Hindlimb muscle (tissue), 1 donor: ENCODE results near the gene PARD6G. TPM values are rescaled to one million over a fixed set of nuclear protein-coding genes. Genes with fewer than 3 reads are reported as not detected.

Experiments
- DNase-seq: peaks from one replicate; pipeline ENCODE4 v3.0.0-alpha.2; 2013
- polyA plus RNA-seq: library from polyadenylated mRNA; unstranded; fragments of 120-200 nt; gene quantifications from one replicate; pipeline ENCODE4 v1.2.1, GENCODE V29; 2013; ENCODE audit not compliant: insufficient read length

Gene PARD6G
- polyA plus RNA-seq, 1 donor = 7.1 TPM

GRCh38 chr18:80189531-80189865 lies 57.8 kb downstream of the PARD6G start:
- no peak for DNase-seq

DNA sequence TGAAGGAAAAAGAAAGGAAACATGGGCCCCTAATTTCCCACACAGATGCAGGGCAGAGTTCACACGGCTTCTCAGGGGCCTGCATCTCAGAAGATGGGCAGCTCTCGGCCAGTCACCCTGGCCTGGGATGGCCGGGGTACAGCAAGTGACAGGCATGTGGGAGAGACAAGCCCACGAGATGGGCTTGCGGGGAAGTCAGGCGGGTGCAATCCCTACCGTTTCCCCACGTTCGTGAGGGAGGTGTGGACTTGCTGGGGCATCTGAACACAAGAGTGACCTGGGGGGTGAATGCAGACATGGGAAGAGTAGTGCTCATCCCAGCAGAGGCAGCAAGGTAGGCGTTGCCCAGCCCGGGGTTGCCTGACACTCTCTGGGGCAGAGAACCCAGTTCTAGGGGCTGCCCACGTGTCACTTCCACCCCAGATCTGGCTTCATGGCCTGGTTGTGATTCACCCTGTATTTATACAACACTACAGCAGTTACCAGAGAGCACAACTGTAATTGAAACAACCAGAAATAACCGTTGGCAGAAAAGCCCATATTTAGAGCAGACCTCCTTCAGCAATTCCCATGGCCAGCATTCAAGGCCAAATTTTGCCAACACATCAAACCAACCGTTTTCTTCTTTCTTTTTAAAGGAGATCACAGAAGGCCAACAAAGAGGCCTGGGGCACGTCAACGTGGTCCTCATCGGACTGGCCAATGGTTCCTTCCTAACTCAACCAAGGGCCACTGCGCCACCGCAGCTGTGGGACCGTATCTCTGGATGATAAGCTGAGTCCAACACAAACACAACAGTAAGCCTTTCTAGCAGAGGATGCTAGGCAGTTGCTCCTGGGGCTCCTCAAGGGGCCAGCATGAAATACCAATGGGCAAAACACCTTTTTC lies 58.4 kb downstream of the PARD6G start:
- DNase-seq = no peak

DNA sequence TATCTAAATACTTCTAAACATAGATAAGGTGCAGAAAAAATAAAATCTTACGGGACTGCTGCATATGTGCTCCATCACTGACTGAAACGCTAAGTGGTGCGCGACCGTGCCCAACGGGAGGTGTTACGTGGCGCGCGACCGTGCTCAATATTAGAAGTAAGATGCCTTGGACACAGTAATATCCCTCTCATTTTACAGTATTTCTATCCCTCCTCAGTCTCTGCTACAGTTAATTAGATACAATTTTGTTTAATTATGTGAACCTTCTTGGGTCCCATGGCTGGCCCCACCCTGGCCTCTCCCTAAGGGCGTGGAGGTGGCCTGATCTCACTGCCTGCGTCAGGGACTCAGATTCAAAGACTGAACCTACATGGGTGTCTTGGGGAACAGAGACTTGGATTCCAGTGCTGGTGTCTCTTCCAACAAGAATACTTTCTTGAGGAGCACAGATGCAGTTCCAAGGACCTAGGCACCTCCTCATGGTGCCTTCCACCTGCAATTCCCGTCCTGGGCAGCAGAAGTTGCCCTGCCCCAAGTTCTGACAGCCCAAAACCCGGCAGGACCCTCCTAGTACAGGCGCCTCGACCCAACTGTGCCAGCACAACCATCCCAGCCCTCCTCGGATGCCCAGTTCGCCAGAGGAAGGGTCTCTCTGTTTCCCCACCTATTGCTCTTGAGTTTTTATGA lies 59.2 kb downstream of the PARD6G start:
- DNase-seq = no peak

DNA sequence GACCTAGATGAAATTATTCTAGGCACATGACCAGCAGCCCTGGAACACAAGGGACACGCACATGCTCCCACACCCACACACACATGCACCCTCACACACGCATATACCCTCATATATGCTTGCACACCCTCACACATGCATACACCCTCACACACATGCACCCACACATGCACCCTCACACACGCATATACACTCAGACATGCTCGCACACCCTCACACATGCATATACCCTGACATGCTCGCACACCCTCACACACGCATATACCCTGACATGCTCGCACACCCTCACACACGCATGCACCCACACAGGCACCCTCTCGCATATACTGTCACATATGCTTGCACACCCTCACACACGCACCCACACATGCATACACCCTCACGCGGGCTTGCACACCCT lies 61.8 kb downstream of the PARD6G start:
- DNase-seq = no peak

DNA sequence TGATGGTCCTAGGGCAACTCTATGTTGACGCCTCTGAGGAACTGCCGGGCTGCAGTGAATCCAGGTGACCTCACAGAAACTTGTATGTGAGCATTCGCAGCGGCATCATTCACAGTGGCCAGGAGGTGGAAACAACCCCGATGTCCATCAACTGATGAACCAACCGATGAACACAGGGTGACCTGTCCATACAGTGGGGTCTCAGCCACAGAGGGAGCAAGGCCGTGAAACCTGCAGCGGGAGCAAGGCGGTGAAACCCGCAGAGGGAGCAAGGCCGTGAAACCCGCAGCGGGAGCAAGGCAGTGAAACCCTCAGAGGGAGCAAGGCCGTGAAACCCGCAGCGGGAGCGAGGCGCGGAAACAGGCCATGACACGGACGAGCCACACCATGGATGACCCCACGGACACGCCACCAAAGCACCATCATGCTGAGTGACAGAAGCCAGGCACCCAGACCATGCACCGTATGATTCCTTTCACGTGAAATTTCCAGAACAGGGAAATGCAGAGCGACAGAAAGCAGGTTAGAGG lies 63.0 kb downstream of the PARD6G start:
- DNase-seq = no peak

DNA sequence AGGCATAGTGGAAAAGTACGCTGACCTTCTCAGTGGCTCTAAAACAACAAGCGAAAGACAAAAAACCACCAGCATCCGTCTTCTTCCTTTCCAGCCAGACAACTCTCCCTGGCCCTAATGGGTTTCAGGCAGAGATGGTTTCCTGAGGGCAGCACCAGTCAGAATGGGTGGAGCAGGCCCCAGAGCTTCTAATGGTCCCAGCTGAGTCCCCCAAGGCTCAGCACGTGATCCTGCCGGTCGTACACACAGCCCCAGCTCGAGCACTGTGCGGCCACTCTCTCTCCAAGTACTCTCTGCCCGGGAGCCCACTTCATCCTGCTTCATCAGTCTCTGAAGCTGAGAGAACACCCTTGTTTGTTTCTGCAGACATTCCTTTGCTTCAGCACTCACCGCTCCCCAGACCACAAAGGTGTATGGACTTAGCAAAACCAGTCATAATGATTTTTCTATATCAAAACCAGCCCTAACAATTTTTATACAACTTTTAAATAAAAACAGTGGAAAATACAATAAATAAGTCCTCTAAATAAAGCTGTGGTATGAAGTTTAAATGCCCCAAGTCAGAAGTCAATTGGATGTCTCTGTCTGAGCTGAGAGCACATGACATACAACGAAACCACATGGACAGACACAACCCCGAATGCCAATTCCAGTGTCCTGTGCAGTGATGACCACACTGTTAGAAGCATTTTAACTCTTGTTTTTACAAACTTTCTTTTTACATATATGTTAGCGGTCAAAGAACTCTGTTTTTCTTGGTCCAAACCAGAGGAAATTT lies 63.9 kb downstream of the PARD6G start:
- no peak for DNase-seq

- DNase-seq = no peak
Observed at GRCh38 chr18:80182855-80183254, 64.5 kb downstream of the PARD6G start.

GRCh38 chr18:80181642-80182461 lies 65.5 kb downstream of the PARD6G start:
- no peak for DNase-seq

- no peak for DNase-seq
Observed at GRCh38 chr18:80180778-80181564, 66.3 kb downstream of the PARD6G start.

- no peak for DNase-seq
Observed at GRCh38 chr18:80179857-80180558, 67.3 kb downstream of the PARD6G start.

DNA sequence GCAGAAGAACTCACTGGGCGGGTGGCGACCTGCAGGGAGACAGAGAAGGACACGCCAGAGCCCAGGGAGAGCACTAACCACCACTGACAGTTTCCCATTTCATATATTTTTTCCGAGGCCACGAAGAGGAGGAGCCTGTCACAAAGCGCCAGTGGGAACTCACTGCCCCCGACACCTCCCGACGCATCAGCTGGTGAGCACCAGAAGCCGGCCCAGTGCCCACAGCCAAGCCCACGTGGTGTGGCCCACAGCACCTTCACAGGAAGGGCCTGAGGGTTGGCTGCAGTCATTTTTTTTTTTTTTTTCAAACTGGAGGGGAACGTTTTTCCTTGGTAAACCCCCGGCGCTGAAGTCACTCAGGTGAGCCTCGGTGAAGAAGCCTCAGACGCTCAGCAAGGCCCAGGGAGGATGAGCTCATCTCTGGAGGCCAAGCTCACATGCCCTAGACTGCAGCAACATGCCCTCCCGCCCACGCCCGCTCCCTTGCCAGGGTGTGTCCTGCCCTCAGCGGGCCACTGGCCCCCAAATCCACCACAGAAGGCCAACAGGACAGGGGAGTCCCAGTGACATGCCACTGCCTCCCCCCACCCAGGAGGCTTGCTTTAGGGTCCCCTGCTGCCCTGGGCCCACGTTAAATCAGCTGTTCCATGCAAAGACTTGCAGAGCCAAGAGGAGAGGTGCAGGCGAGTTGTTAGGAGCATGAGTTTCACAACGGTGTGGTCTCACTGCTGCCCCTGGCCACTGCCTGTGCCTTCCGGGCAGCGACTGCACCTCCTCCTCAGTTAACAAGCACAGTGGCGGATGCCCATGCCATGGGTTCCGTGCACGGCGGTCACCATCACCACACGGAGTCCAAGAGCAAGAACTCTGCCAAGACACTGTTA lies 68.1 kb downstream of the PARD6G start:
- DNase-seq = no peak

- DNase-seq = no peak
Observed at GRCh38 chr18:80177128-80177527, 70.2 kb downstream of the PARD6G start.

DNA sequence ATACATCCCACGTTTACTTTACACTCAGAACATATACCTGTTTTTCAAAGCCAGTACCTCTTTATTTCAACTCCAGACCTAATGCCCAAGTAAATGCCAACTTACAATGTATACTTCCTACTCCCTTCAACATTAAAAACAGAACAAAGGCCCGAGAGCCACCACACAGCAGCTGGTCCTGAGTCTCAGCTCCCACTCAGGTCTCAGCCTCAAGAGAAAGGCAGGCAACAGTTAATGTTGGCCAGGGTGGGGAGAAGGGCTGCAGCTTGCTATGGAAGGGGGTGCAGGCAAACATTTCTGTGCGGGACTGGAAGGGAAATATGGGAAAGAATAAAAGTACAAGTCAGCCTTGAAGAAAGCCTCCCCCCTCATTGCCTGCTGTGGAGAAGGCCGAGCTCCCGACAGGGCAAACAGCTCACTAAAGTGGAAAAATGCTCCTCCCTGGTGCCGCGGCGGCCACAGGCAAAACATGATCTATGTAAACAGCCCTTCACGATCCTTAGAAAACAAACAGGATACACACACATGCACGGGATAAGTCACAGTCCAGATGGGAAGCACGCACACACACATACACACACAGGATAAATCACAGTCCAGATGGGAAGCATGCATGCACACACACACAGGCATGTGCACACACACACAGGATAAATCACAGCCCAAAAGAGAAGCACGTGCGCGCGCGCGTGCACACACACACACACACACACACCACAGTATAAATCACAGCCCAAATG lies 70.8 kb downstream of the PARD6G start:
- no peak for DNase-seq

DNA sequence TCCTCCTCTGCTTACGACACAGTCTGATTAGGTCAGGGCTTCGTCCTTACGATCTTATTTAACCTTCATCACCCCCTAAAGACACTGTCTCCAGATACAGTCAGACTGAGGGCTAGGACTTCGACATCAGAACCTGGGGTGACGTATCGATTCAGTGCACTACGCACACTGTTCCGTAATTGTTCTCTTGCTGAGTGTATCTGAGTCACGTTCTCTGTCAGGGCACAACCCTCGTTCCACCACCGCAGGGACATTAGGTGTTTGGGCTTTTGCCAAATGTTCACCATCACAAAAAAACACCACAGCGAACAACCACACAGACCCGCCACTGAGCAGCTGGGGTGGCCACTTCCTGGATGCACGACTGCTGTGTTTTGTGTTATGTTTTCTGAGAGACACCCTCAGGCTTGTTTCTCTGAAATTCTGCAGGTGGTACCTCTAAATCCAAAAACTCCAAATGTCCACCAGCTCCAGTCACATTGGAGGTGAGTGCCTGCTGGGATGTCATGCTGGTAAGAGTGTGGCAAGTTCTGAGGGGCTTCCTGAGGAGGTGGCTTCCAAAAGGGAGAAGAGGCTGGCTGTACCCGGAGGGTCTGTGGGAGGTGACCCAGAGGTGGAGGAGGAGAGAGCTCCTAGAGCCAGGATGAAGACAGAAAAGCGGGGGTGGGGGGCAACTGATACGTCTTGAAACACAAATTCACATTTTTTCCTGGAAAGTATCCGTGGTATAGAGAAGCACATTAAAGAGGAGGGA lies 71.7 kb downstream of the PARD6G start:
- no peak for DNase-seq

DNA sequence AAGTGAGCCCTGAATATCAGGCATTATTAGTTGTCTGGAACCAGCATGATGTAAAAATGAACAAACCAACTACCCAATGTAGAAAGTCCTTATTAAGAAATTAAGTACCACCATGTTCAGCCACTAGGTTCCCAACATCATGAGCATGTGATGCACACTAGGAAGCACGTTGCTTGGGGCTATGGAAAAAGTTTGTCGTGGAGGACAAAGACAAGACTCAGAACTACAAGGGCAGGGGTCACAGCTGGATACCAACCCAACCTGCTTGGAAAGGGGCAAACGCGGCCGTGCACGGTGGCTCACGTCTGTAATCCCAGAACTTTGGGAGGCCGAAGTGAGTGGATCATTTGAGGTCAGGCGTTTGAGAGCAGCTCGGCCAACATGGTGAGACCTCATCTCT lies 74.3 kb downstream of the PARD6G start:
- DNase-seq = no peak

DNA sequence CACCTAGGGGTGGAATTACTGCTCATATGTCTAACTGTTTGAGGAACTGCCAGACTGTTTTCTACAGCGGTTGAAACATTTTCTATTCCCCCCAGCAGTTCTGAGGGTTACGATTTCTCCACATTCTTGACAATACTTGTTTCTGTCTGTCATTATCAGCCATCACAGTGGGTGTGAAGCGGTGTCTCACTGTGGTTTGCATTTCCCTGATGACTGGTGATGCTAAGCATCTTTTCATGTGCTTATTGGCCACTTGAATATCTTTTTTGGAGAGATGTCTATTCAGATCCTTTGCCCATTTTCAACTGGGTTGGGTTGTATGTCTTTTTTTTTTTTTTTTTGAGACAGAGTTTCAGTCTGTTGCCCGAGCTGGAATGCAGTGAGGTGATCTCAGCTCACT lies 75.3 kb downstream of the PARD6G start:
- DNase-seq = no peak

- peak; percentile 24 for DNase-seq
Observed at GRCh38 chr18:80171054-80171872, 76.1 kb downstream of the PARD6G start.
